ENCODE results near the gene PRR5L.

Gene PRR5L

DNA sequence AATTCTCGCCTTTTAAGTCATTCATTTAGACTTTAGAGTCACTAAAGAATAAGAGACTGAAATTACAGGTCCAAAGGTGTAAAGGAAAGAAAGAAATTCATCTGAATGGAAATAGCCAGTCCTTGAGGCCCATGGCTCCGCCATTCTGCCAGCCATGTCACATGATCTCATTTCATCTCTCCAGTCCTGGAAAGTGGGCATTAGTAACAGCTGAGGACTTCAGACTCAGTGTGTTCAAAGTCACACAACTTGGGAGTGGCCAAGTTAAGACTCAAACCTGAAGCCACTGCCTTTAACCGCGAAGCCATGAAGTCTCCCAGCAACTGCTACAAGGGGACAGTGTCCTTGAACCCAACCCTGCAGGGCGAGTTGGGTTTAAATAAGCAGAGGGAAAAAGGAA lies 103.7 kb downstream of the PRR5L start:
- TF ChIP-seq CTCF (IDR thresholded peaks at IDR 0.05; ENCODE audit: extremely low read depth, insufficient read depth, missing control alignments): no peak
- DNase-seq (ENCODE audit: low spot score): no peak
- in situ Hi-C loops (cut with MboI; ENCODE audit: low pct_unique_long_range_greater_than_20kb, low sequenced_read_pairs, unreplicated experiment): no loop called here

DNA sequence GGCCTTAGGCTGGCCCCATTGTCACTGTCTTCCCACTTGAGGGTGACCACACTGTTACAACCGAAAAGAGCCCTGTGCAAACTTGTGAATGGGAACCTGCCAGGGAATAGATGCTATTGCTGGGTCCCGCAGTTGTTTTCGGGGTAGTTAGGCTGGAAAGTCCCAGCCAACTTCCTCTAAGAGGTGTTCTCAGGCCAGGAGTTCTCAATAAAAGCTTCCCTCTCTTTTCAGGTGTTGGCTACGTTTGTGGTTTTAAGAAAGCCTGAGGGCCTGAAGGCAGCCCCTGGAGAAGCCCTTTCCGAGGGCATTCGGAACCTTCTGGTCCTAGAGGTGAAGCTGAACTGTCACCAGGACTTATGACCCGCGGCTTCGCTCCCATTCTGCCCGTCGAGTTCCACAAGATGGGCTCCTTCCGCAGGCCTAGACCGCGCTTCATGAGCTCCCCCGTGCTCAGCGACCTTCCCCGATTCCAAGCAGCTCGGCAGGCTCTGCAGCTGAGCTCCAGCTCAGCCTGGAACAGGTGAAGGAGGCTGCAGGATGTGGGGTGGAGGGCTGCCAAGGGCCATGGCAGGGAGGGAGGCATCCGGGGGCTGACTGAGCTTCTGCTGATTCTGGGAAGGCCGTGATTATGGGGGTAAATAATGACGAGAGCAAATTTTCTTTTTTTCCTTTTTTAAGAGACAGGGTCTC lies 104.8 kb downstream of the PRR5L start:
- no peak for DNase-seq (ENCODE audit: low spot score)
- in situ Hi-C loops (cut with MboI; ENCODE audit: low pct_unique_long_range_greater_than_20kb, low sequenced_read_pairs, unreplicated experiment): no loop called here
- no peak for TF ChIP-seq CTCF (IDR thresholded peaks at IDR 0.05; ENCODE audit: extremely low read depth, insufficient read depth, missing control alignments)

- DNase-seq (ENCODE audit: low spot score): no peak
- in situ Hi-C loops (cut with MboI; ENCODE audit: low pct_unique_long_range_greater_than_20kb, low sequenced_read_pairs, unreplicated experiment): no loop called here
- no peak for TF ChIP-seq CTCF (IDR thresholded peaks at IDR 0.05; ENCODE audit: extremely low read depth, insufficient read depth, missing control alignments)
Observed at GRCh38 chr11:36402568-36403170, 106.6 kb downstream of the PRR5L start.

DNA sequence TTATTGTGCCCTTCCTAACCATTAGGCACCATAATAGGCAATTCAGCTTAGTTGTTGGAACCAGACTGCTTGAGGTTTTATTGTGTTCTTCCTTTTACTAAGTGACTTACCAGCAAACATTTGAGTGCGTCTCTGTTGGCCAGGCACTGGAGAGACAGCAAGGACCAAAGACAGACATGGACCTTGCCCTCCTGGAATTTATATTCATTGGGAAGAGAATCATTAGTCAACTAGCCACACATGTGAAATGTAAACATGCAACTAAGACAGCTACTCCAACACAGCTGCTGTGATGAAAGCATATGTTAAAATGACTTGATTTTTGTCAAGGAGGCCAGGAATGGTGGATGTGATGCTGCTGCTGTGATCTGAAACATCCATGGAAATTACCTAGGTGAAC lies 107.6 kb downstream of the PRR5L start:
- TF ChIP-seq CTCF (IDR thresholded peaks at IDR 0.05; ENCODE audit: extremely low read depth, insufficient read depth, missing control alignments): no peak
- DNase-seq (ENCODE audit: low spot score): no peak
- in situ Hi-C loops (cut with MboI; ENCODE audit: low pct_unique_long_range_greater_than_20kb, low sequenced_read_pairs, unreplicated experiment): no loop called here

DNA sequence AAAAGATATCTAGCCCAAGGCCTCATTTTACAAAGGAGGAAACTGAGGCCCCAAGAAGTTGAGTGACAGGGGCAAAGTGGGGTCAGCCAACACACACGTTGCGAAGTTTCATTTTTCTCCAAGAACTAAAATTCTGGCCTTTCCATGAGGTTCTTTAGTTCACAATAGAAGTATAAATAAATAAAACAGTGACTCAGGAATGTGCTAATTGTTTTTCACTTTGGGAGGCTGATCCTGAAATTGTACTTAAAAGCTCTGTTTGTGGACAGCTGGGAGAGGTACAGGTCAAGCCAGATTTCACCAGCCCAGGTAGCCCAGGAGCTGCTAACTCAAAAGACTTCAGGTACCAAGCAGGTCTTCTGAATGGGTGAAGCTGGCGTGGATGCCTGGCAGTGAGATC lies 108.7 kb downstream of the PRR5L start:
- in situ Hi-C loops (cut with MboI; ENCODE audit: low pct_unique_long_range_greater_than_20kb, low sequenced_read_pairs, unreplicated experiment): no loop called here
- no peak for TF ChIP-seq CTCF (IDR thresholded peaks at IDR 0.05; ENCODE audit: extremely low read depth, insufficient read depth, missing control alignments)
- DNase-seq (ENCODE audit: low spot score): no peak

DNA sequence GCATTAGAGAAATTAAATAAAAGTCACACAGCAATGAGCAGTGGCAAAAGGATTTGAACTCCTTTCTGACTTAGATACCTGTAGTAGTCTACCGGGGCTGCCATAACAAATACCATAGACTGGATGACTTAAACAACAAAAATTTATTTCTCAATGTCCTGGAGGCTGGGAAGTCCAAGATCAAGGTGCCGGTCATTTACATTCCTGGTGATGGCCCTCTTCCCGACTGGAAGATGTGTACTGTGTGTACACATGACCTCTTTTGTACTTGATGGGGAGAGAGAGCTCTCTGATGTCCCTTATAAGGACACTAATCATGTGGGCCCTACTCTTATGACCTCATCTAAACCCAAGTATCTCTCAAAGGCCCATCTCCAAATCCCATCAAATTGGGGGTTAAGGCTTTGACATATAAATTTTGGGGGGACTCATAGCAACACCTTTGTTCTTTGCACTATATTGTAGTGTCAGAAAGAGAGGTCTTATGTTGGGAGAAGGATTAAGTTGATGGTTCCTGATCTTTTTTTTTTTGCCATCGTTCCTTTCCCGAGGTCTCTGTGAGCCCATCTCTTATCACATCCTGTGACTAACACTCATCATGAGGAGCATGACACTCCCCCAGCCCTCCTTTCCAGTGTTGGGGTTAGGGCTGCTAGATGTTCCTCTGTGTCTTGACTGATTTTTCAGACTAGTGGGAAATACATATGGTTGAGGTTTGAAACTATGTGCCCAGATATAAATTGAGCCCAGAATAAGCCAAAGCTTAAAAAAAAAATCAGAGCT lies 109.7 kb downstream of the PRR5L start:
- in situ Hi-C loops (cut with MboI; ENCODE audit: low pct_unique_long_range_greater_than_20kb, low sequenced_read_pairs, unreplicated experiment): no loop called here
- TF ChIP-seq CTCF (IDR thresholded peaks at IDR 0.05; ENCODE audit: extremely low read depth, insufficient read depth, missing control alignments): no peak
- DNase-seq (ENCODE audit: low spot score): no peak

Data from GM13977 (cell line).